DMS 273 (cell line): ENCODE data around the gene LRRC36.
A peak's percentile ranks its signal among the peaks of the same experiment; 100 is the strongest.
"Not testable (repeated sequence)": the region's sequence is repeated elsewhere in the genome, so short reads cannot be mapped to it uniquely, and the experiment has no call there.

Experiments used
- DNase-seq: peaks from one replicate; lab custom pipeline; 2025; ENCODE audit not compliant: unreplicated experiment; lab: John Stamatoyannopoulos, UW

The LRRC36 gene

GRCh38 chr16:67341250-67341649 is 14.6 kb downstream of the LRRC36 start:
- no peak for DNase-seq

DNA sequence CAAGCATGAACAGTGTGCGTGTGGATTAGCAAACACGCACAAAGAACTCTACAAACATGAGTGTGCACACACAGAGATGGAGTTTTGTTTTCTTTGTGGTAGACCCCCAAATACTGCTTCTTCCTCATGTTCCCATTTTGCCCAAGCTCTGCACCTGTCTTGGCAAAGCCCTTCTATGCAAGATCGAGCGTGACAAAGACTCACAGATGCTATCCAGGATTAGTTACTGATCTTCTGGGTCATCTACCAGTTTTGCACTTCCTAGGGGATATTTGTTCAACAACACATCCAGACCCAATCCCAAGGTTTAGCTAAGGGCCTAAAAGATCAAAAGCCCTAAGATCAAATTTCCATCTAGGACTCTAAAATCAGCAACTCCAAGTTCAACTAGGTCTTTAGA is 16.0 kb downstream of the LRRC36 start:
- no peak for DNase-seq

- DNase-seq = no peak
These were observed 18.8 kb downstream of the LRRC36 start for GRCh38 chr16:67345401-67345800.

DNA sequence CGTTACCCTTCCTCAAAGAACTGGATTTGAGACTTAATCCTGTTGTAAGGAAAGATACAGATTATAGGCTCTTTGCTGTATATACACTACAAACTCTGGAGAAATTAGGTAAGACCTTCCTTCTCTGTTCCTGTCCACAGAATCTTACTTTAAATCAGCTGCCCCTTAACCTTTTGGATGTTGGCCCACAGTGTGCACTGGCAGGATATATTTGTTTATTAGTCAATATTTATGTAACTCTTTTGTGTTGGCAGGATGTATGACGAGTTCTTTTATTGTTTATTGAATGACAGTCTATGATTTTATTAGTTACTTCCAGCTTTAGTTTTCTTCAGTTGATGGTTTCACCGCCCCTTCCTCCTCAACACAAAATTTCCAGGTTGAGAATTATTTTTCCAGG is 19.7 kb downstream of the LRRC36 start:
- DNase-seq = no peak

- DNase-seq = peak; percentile 75
These were observed 22.6 kb downstream of the LRRC36 start for GRCh38 chr16:67349172-67349571.

GRCh38 chr16:67350324-67350723 is 23.7 kb downstream of the LRRC36 start:
- no peak for DNase-seq

- DNase-seq = not testable (repeated sequence)
These were observed 25.8 kb downstream of the LRRC36 start for GRCh38 chr16:67352463-67352862.

GRCh38 chr16:67356396-67356795 is 29.8 kb downstream of the LRRC36 start:
- DNase-seq = no peak

- DNase-seq = no peak
These were observed 30.9 kb downstream of the LRRC36 start for GRCh38 chr16:67357561-67357960.

DNA sequence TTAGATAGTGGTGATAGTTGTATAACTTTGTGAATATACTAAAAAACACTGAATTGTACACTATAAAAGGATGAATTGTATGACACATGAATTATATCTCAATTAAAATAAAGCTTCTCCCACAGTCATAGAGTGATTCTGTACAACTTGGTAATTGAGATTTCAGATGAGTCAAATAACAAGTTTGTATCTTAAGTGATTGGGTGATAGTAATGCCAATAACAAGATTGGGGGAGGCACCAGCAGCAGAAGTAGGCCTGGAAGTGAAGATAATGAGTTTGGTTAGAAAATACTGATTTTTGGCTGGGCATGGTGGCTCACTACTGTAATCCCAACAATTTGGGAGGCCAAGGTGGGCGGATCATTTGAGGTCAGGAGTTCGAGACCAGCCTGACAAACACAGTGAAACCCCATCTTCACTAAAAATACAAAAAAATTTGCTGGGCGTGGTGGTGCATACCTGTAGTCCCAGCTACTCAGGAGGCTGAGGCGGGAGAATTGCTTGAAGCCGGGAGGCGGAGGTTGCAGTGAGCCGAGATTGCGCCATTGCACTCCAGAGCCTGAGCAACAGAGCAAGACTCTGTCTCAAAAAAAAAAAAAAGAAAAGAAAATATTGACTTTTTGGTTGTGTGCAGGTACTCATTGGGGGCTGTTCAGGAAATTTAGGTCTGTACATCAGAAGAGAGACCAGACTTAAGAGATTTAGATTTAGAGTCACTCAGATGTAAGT is 33.1 kb downstream of the LRRC36 start:
- not testable (repeated sequence) for DNase-seq

DNA sequence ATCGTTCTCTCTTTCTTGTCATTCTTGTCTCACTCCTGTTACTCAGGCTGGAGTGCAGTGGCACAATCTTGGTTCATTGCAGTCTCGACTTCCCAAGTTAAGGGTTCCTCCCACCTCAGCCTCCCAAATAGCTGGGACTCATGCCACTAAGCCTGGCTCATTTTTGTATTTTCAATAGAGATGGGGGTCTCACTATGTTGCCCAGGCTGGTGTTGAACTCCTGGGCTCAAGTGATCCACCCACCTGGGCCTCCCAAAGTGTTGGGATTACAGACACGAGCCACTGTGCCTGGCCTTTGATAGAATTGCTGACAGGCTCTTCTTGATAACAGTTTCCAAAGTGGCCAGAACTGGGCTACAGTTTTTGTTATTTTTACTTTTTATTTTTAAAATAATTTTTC is 34.4 kb downstream of the LRRC36 start:
- no peak for DNase-seq

DNA sequence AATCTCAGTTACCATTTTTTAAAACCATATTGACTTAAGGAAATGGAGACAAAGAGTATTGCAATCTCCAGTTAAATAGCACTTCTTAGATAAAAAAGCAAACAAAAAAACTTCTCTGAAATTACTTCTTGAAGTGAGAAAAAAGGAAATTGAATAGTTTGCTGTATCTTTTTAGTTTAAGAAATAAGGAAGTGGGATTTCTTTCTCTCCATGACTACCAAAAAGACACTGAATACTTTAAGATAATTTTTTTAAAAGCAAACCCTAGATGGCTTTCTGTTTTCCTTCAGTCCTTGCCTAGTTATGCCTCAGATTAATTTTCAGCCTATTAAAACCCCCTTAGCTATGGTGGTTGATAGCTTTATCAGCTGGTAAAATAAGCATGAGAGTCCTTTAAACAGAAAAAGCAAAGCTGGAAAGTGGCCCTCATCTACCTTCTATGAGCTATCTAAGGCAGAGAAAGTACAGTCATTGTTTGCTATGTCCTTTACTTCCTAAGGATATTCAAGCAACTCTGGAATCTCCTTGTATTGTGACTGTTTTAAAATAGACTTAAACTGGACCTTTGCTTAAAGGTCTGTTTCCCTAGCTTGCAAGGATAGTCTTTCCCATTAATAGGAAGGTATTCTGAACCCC is 38.1 kb downstream of the LRRC36 start:
- no peak for DNase-seq

DNA sequence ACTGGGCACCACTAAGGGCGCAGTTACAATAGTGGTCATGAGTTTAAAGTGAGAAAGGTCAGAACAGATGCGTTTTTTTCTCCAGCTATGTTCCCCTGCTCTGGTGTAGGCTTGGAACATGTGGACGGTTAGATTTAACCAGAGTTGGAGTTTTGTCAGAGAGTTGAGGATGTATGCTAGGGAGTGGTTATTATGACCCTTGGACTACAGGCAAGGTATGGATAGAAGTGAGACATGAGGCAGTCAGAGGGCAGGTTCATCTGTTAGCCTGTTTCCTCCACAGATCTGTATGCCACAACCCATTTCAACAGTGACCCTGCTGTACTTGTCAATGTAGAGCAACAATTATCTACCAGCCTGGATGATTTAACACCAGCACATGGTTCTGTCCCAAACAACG is 44.0 kb downstream of the LRRC36 start:
- no peak for DNase-seq

DNA sequence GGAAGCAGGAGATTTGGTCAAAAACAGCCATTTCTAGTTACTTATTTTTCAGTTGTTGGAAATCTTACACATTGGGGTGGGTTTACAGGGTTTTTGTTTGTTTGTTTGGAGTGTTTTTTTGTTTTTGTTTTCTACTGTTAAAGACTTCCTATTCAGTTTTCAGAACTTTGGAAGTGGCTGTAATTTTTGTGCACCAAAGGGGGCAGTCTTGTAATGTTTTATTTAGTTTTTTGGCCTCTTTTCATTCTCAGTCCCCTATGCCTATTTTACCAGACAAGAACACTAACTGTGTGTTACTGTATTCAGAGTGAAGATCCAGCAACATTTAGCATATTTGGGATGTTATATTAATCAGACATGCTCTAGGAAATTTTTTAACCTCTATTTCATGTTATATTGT is 46.0 kb downstream of the LRRC36 start:
- peak; percentile 62 for DNase-seq

- DNase-seq = not testable (repeated sequence)
These were observed 49.4 kb downstream of the LRRC36 start for GRCh38 chr16:67376012-67376411.

- DNase-seq = no peak
These were observed 52.0 kb downstream of the LRRC36 start for GRCh38 chr16:67378642-67379041.

DNA sequence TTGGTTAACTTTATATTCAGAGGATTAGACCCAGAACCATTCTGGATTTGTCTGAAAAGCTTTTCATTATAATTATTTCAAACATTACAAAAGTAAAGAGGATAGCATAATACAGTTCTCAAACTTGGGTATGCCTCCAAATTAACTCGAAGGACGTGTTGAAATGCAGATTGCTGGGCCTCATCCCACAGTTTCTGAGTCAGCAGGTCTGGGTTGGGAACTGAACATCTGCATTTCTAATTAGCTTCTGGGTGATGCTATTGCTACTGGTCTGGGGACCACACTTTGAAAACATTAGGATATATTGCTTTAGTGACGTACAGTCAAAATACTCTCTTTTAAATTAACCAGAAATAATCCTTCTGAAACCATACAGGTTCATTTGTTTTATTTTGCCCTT is 56.7 kb downstream of the LRRC36 start:
- DNase-seq = no peak

- no peak for DNase-seq
These were observed 58.3 kb downstream of the LRRC36 start for GRCh38 chr16:67384778-67385510.

DNA sequence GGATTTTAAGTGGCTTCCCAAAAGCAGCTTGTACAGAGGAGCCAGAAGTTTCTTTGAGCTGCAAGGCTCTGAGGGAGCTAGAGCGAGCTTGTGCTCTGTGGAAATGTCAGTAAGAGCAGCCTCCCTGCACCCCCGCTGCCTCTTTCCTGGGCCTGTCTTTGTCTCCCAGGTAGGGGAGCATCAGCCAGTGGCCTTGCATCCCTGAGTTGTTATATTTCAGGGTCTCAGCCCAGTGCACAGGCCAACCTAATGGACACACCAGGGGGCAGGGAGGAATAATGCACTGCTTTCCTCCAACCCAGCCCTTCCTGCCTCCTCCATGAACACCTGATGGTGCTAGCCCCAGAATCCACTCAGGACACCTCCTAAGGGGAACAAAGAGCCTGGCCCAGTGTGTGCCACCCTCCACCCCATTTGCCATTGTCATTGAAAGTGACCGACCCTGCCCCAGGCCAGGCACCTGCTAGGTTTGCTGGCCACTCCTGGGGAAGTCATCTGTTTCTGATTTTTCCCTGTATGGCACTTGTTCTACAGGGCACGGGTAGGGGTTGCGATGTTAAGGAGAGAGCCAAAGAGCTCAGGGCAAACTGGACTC is 60.3 kb downstream of the LRRC36 start:
- DNase-seq = no peak

DNA sequence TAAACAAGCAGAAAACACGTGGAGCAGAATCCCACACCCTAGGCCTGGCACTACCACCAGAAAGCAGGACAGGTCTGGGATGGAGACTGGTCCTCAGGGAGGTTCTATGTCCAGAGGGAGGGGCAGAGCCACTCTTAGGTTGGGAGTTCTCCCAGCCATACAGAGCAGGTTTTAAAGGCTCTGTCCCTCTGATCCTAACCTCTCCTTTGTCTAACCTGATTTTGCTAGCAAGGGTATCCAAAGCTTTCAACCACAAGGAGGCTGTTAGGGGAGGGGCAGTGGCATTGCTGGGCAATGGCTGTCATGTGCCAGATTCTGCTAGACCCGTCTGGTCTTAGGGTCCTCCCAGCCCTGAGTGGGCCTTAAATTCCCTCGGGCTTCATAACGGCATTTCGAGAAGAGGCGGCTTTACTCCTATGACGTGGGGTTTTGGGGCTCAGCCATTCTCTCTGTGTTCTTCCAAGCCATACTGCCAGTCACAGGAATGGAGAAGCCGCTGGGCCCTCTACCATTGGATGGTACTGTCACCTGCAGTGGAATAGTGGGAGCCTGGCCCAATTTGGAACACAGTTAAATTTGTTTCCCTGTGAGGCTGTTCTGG is 61.0 kb downstream of the LRRC36 start:
- DNase-seq = no peak

DNA sequence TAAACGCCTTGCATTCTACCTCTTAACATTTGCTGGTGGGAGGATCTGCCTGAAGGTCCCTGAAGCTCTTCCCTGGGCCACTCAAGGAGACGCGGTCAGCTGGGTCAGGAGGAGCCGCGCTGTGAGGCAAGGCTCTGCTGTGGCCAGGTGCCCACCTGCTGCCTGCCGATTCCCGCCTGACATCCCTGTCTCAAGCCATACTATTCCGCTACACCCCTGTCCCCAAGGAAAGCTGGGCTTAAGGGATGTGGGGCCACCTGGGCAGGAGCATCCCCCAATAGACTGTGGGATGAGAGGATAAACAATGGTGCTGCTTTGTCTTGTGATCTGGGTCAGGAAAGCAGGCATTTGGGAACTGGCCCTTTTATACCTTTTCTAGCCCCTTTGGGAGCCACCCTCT is 61.6 kb downstream of the LRRC36 start:
- DNase-seq = no peak
